Measurements from ENCODE around the gene C1orf116.

DNA sequence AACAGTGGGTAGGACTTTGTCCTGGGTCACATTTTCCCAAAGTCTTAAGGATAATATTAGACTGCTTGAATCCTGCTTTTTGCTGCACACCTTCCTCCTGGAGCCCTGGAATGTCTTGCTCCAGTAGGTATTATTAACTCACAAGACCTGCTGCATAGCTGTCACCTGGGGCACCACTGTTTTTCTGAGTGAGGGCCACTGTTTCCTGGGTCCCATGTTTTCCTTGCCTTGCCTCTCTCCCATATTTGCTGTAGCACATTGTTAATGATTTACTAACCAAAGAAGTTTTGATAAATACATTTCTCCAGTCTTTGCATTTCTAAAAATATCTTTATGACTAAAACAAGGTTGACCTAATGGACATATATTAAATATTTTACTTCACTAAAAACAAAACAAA lies 39.8 kb downstream of the C1orf116 start:
- TF ChIP-seq CTCF (IDR thresholded peaks at IDR 0.05) (no peak), ZFX (IDR thresholded peaks at IDR 0.05; ENCODE audit: borderline replicate concordance) (no peak)
